NAMALWA (cell line): Measurements from ENCODE around the gene EEF1AKMT1.

ENCODE experiments used
- DNase-seq: peaks from one replicate; pipeline ENCODE4 v3.0.0-alpha.2; 2015; ENCODE audit warnings: low spot score

The EEF1AKMT1 gene

DNA sequence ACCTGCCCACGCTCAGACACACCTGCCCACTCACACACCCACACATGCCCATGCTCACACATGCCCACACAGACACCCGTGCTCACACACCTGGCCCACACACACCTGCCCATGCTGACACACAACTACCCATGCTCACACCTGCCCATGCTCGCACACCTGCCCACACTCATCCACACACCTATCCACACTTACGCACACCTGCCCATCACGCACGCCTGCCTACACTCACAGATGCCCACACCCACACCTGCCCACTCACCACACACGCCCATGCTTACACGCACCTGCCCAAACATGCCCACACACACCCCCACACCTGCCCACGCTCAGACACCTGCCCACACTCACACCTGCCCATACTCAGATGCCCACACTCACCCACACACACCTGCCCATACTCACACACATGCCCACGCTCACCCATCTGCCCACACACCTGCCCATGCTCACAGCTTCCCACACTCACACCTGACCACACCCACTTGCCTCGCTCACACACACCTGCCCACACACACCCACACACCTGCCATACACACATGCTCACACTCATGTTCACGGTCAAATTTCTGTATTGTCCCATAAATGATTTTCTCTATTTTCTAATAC, 54.7 kb downstream of the EEF1AKMT1 start:
- DNase-seq = no peak

GRCh38 chr13:20717581-20718542, 55.9 kb downstream of the EEF1AKMT1 start:
- no peak for DNase-seq

GRCh38 chr13:20716951-20717350, 56.8 kb downstream of the EEF1AKMT1 start:
- no peak for DNase-seq

- DNase-seq = no peak
These were observed 58.4 kb downstream of the EEF1AKMT1 start for GRCh38 chr13:20715330-20715712.

GRCh38 chr13:20714563-20715329, 59.0 kb downstream of the EEF1AKMT1 start:
- DNase-seq = no peak

- no peak for DNase-seq
These were observed 59.6 kb downstream of the EEF1AKMT1 start for GRCh38 chr13:20714161-20714560.

GRCh38 chr13:20713751-20714150, 60.0 kb downstream of the EEF1AKMT1 start:
- no peak for DNase-seq

DNA sequence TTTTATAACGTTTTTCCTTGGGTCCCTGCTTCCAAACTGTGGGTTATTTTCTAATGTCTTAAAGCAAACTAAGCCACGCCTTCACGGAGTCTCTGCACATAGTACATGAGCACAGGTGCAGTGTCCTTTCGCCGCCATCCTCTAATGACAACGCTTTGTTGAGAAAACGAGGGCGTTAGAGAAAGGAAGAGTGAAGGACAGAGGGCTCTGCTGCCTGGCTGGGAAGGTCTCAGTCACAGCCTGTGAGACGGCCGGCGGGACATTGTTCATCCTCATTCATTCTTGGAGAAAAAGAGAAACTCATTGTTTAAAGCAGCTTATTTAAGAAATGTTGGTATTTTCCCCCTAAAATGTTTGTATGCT, 60.8 kb downstream of the EEF1AKMT1 start:
- DNase-seq = no peak

DNA sequence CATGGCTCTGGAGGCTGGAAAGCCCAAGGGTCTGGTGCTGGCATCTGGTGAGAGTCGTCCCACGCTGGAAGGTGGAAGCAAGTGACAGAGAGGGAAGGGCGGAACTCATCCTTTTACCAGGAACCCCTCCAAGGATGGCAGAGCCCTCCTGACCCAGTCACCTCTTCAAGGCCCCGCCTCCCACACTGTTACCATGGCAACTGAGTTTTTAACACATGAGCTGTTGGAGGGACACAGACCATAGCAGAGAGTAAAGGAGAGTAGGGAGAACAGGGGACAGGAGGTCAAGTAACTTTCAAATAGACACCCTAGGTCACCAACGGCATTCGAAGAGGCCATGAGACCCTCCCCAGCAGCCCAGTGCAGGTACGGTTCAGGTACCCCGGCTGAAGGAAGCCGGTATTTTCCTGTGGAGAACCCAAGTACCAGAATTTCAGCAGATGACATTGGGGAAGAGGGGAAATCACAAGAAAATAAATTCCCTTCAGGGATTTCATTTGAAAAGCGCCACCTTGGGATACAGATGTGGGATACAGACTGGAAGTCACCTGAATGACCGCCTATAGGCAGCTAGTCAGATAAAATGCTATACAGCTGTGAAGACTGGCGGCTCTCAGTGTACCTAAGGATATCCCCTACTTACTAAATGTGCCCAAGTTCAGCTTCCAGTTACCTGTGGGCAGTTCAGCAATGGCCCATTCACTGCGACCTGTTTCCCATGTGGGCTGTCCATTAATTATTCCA, 62.3 kb downstream of the EEF1AKMT1 start:
- DNase-seq = peak; percentile 52

- DNase-seq = no peak
These were observed 64.0 kb downstream of the EEF1AKMT1 start for GRCh38 chr13:20709782-20710181.

- DNase-seq = no peak
These were observed 64.4 kb downstream of the EEF1AKMT1 start for GRCh38 chr13:20709369-20709768.

GRCh38 chr13:20708216-20708615, 65.5 kb downstream of the EEF1AKMT1 start:
- DNase-seq = no peak

DNA sequence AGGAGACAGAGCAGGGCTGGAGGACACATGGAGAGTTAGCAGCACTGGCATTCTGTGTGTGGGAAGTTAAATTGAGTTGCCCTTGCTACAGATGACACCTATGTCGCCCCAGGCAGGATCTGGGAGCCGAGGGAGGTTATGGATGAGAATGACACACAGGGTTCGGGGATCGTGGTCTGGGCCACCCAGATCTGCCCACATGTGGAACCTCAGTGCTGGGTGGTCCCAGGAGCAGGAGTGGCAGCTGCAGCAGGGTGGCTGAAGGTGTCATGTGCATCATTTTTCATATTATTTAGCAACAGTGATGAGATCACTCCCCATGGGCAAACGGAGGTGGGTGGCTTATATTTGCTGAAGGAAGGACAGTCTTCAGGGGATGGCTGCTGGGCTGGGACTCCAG, 67.1 kb downstream of the EEF1AKMT1 start:
- DNase-seq = no peak

GRCh38 chr13:20704459-20705069, 69.2 kb downstream of the EEF1AKMT1 start:
- peak; percentile 21 for DNase-seq

DNA sequence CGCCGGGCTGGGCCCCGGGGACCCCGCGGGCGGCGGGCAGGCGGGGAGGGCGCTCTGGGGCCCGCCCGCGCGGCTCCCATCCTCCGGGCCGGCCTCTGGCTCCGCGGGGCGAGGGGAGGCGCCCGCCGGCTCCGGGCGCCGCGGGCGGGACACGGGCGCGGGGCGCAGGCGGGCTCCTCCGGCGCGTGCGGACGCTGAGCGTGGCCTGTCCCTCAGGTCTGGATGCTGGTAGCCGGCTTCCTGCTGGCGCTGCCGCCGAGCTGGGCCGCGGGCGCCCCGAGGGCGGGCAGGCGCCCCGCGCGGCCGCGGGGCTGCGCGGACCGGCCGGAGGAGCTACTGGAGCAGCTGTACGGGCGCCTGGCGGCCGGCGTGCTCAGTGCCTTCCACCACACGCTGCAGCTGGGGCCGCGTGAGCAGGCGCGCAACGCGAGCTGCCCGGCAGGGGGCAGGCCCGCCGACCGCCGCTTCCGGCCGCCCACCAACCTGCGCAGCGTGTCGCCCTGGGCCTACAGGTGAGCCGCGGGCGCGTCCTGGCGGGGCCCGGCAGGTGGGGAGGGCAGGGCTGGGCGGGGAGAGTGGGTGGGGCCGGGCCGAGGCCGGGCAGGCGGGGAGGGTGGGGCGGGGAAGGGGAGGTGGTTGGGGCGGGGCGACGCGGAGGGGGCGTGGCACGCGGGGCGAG, 69.8 kb downstream of the EEF1AKMT1 start:
- DNase-seq = peak; percentile 84

- peak; percentile 55 for DNase-seq
These were observed 70.6 kb downstream of the EEF1AKMT1 start, which contains the start of gene IL17D for GRCh38 chr13:20702915-20703779. Gene IL17D (plus strand): TSS chr13:20703699. CDS start chr13:20704002, 303 bp downstream.

DNA sequence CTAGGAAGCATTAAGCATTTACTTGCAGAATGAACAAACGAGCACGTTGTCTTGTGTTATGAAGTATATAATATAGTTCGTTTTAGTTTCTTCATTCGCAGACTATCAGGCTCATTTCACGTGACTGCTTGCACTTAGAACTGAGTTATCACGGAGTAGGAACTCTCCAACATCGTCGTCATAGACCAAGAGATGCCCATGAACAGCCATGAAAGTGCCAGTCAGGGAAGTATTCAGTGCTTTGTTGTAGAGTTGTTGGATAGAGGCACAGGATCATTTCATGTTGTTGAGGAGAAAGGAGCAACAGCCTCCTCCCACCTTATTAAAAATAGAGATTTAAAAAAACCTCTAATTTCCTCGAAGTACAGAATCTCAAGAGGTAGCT, 71.2 kb downstream of the EEF1AKMT1 start:
- peak; percentile 14 for DNase-seq

DNA sequence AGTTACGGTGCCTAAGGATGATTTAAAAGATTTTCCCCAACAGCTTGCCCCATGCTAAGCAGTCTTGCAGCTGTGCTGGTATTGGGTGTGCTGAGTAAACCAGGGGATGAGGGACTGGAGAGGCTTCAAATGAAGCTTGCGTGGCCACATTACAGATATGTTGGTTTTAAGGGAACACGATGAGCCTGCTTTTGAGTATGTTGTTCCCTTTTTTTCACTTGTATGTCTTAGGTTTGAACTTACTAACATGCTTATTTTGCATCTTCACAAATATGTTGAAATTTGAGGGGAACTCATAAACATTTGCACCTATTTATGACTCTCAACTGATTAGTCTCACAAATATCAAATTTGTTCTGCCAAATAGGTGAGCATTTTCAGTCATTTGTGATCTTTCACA, 72.3 kb downstream of the EEF1AKMT1 start:
- no peak for DNase-seq

DNA sequence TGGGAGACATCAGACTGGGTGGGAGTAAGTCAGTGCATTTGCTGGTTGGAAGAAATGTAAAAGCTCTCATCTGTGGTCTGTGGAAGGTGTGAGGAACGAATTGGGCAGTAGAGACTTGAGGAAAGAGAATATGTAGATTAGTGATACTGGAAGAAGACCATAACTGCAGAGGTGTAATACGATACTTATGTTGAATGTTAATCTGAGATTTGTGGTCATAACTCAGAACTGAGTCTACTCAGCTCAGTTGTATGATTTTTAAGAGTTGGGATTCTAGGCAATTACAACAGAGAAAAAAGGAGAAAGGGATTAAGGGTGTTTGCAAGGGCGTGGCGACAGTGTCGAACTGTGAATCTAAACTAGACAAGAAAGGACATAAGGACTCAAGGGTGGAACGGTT, 73.5 kb downstream of the EEF1AKMT1 start:
- DNase-seq = no peak

GRCh38 chr13:20699715-20700114, 74.0 kb downstream of the EEF1AKMT1 start:
- DNase-seq = no peak
